PC-9 (cell line): ENCODE data around the gene VDR. TPM values are rescaled to one million over a fixed set of nuclear protein-coding genes. Genes with fewer than 3 reads are reported as not detected.

Source experiments
- BruUV-seq: library from RNA; stranded (reverse); fragments of 400-500 nt; replicated peaks from 2 replicates; lab custom pipeline; 2021; lab: Mats Ljungman, UMichigan
- CTCF ChIA-PET: fragments of 300-600 bp; sonication (Branson Sonifier 250); formaldehyde crosslinking; loops from one replicate; lab custom pipeline; 2022; ENCODE audit warnings: antibody characterized with exemption; lab: Charles Lee
- POLR2A ChIA-PET: fragments of 300-600 bp; sonication (Branson Sonifier 250); formaldehyde crosslinking; loops from one replicate; lab custom pipeline; 2022; ENCODE audit warnings: antibody characterized with exemption; ENCODE audit not compliant: unreplicated experiment; lab: Charles Lee
- DNase-seq, 2 experiments: peaks; one replicate each; pipeline versions ENCODE4 v3.0.0 to v3.0.0-alpha.2; 2015 to 2022; ENCODE audit warnings: mixed read lengths in 1 of 2
- H2AFZ ChIP-seq: fragments of 200-600 bp; sonication (generic); 2 replicates; pipeline ENCODE4 v1.8.1; 2017; ENCODE audit warnings: antibody characterized with exemption
- H3F3A ChIP-seq: fragments of 200-600 bp; sonication (generic); 2 replicates; pipeline ENCODE4 v1.8.1; 2017; ENCODE audit warnings: antibody characterized with exemption, mild to moderate bottlenecking, low read depth; ENCODE audit not compliant: insufficient read depth
- H3K27ac ChIP-seq: fragments of 200-600 bp; sonication (generic); 2 replicates; pipeline ENCODE4 v1.6.1; 2016; ENCODE audit warnings: mixed run types
- H3K27me3 ChIP-seq: fragments of 200-600 bp; sonication (generic); 2 replicates; pipeline ENCODE4 v1.6.1; 2016; ENCODE audit warnings: low read depth, mixed run types; ENCODE audit not compliant: insufficient read depth
- H3K36me3 ChIP-seq: fragments of 200-600 bp; sonication (generic); 2 replicates; pipeline ENCODE4 v1.6.1; 2016; ENCODE audit warnings: low read depth, mixed run types
- H3K4me1 ChIP-seq: fragments of 200-600 bp; sonication (generic); replicated peaks from 2 replicates; pipeline ENCODE4 v1.6.1; 2016; ENCODE audit warnings: mixed run types; ENCODE audit not compliant: insufficient read depth
- H3K4me2 ChIP-seq: fragments of 200-600 bp; sonication (generic); 2 replicates; pipeline ENCODE4 v1.6.1; 2017; ENCODE audit warnings: mixed run types
- H3K4me3 ChIP-seq: fragments of 200-600 bp; sonication (generic); 2 replicates; pipeline ENCODE4 v1.6.1; 2016; ENCODE audit warnings: mixed run types
- H3K79me2 ChIP-seq: fragments of 200-600 bp; sonication (generic); 2 replicates; pipeline ENCODE4 v1.6.1; 2017; ENCODE audit warnings: low read depth, mixed run types
- H3K9me2 ChIP-seq: fragments of 200-600 bp; sonication (generic); 2 replicates; pipeline ENCODE4 v1.8.1; 2017; ENCODE audit warnings: mild to moderate bottlenecking; ENCODE audit not compliant: insufficient read depth
- H3K9me3 ChIP-seq: fragments of 200-600 bp; sonication (generic); 2 replicates; pipeline ENCODE4 v1.8.1; 2016; ENCODE audit warnings: low read depth; ENCODE audit not compliant: insufficient read depth
- H4K20me1 ChIP-seq: fragments of 200-600 bp; sonication (generic); 2 replicates; pipeline ENCODE4 v1.8.1; 2017; ENCODE audit not compliant: insufficient read depth
- EZH2 ChIP-seq: fragments of 200-600 bp; sonication (generic); IDR thresholded peaks from 2 replicates; pipeline ENCODE4 v1.8.0; 2017; ENCODE audit warnings: antibody characterized with exemption, low read depth
- intact Hi-C: fragments of 100-400 bp; cut with micrococcal nuclease; formaldehyde crosslinking; loops from one replicate; pipeline ENCODE4 v1.10.0; 2022; ENCODE audit not compliant: unreplicated experiment
- total RNA-seq: library from RNA; stranded (reverse); gene quantifications from 2 replicates; pipeline ENCODE4 v1.2.3, GENCODE V29; 2021
- TF ChIP-seq, protein P1 (sequence below): fragments of 200-600 bp; sonication (generic); conservative IDR thresholded peaks from 2 replicates; pipeline ENCODE4 v1.6.1; 2017; ENCODE audit warnings: mixed run types, antibody characterized with exemption, mild to moderate bottlenecking, moderate library complexity

VDR gene
- total RNA-seq, 1 experiment from 2014 or later: 12.3 TPM

DNA sequence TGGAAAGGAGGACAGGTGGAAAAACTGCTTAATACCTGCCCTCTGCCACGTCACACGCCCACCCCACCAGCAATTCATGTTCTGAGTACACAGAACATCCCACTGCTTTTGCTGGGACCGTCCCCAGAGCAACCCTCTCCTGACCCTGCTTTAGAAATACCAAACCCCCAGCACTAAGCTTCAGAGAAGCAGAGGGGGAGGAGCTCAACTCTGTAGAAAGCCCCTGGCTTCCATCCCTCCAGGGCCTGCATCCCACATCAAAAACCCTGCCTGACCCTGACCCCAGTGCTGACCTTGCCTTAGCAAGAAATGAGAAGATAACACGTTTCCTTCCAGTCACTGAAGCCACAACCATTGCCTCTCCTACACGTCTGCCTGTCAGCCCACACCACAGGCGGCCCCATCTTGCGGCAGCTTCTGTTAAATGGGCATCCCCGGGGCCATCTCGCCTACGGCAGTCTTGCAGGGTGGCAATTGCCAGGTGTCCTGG, 19.7 kb downstream of the VDR start:
- ChIA-PET CTCF (interaction anchor here (0.6 kb wide), 1 partner anchor 123 kb away, joined by 4 read pairs; no protein-coding TSS in a partner anchor), POLR2A (no interaction called here)
- Histone ChIP-seq H3K4me2 (no peak overlapping the region), H3K27me3 (no peaks in the 10 kb centered on the region), H4K20me1 (no peaks in the 10 kb centered on the region), H3K36me3 (no peaks in the 10 kb centered on the region), H3F3A (no peaks in the 10 kb centered on the region), H3K79me2 (no peaks in the 10 kb centered on the region), H3K27ac (no peak overlapping the region), H3K4me3 (no peak overlapping the region), H2AFZ (no peak overlapping the region), H3K9me3 (no peaks in the 10 kb centered on the region), H3K9me2 (no peaks in the 10 kb centered on the region), H3K4me1 (peaks cover 15% of the 10 kb centered on the region)
- DNase-seq: no peak
- TF ChIP-seq EZH2: no peak
- TF ChIP-seq, protein P1, sequence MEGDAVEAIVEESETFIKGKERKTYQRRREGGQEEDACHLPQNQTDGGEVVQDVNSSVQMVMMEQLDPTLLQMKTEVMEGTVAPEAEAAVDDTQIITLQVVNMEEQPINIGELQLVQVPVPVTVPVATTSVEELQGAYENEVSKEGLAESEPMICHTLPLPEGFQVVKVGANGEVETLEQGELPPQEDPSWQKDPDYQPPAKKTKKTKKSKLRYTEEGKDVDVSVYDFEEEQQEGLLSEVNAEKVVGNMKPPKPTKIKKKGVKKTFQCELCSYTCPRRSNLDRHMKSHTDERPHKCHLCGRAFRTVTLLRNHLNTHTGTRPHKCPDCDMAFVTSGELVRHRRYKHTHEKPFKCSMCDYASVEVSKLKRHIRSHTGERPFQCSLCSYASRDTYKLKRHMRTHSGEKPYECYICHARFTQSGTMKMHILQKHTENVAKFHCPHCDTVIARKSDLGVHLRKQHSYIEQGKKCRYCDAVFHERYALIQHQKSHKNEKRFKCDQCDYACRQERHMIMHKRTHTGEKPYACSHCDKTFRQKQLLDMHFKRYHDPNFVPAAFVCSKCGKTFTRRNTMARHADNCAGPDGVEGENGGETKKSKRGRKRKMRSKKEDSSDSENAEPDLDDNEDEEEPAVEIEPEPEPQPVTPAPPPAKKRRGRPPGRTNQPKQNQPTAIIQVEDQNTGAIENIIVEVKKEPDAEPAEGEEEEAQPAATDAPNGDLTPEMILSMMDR: no peak
- no TSS peak for BruUV-seq
- intact Hi-C loops: no loop called here

DNA sequence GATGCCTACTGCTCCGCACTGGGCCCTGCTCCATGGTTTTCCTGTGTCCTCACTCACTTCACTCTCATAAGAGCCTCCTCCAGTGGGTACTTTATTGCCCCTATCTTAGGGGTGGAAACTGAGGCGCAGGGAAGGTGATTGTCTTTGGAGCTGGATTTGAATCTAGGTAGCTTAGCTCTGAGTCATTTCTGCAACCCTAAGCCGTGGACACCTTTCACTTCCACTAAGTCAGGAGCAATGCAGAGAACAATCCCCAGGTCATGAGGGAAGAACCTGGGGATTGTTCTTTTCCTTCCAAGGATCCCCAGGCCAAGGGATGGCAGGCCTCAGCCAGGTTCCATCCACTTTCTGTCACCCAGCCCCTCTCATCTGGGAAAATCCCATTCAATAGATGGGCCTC, 20.3 kb downstream of the VDR start:
- Histone ChIP-seq H3F3A (no peaks in the 10 kb centered on the region), H3K4me3 (no peak overlapping the region), H2AFZ (no peak overlapping the region), H3K4me2 (no peak overlapping the region), H3K79me2 (no peaks in the 10 kb centered on the region), H4K20me1 (no peaks in the 10 kb centered on the region), H3K36me3 (no peaks in the 10 kb centered on the region), H3K9me2 (no peaks in the 10 kb centered on the region), H3K27me3 (no peaks in the 10 kb centered on the region), H3K4me1 (peaks cover 15% of the 10 kb centered on the region), H3K9me3 (no peaks in the 10 kb centered on the region), H3K27ac (no peak overlapping the region)
- no peak for TF ChIP-seq EZH2
- TF ChIP-seq, protein P1: no peak
- no peak for DNase-seq
- intact Hi-C loops: no loop called here
- BruUV-seq: no TSS peak
- POLR2A ChIA-PET: no interaction called here
- CTCF ChIA-PET: interaction anchor here (0.7 kb wide), 1 partner anchor 302 kb away, joined by 3 read pairs; no protein-coding TSS in a partner anchor

DNA sequence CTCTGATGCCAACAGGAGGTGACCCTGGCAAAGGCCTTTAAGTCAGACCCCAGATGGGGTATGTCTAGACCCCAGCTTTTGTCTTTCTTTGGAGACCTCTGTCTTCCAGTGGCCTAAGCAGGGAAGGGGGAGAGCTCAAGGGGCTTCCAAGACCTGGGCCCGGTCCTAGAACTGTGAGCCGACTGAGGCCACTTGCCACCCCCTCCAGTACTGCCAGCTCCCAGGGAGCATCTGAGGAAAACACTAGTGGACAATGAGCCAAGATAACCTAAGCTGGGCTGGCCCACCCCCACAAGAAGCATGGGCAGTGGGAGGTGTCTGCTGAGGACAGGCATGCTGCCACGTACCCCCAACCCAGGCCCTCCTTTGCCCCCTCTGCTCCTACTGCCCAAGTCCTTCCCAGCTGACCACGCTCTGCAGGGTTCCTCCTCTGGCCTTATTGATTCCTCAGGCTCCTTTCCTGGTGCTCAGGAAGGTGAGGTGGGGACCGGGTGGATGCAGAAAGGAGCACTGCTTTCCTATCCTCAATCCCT, 21.1 kb downstream of the VDR start:
- no peak for DNase-seq
- Histone ChIP-seq H3F3A (no peaks in the 10 kb centered on the region), H3K27ac (no peak overlapping the region), H3K27me3 (no peaks in the 10 kb centered on the region), H3K4me3 (no peak overlapping the region), H3K4me2 (no peak overlapping the region), H4K20me1 (no peaks in the 10 kb centered on the region), H3K4me1 (peaks cover 15% of the 10 kb centered on the region), H3K79me2 (no peaks in the 10 kb centered on the region), H2AFZ (no peak overlapping the region), H3K9me3 (no peaks in the 10 kb centered on the region), H3K36me3 (no peaks in the 10 kb centered on the region), H3K9me2 (no peaks in the 10 kb centered on the region)
- BruUV-seq: no TSS peak
- intact Hi-C loops: no loop called here
- no peak for TF ChIP-seq EZH2
- TF ChIP-seq, protein P1: no peak
- POLR2A ChIA-PET: no interaction called here
- CTCF ChIA-PET: interaction anchor here (0.7 kb wide), 1 partner anchor 303 kb away, joined by 3 read pairs; no protein-coding TSS in a partner anchor
